Subcutaneous adipose tissue (tissue), 4 donors: ENCODE data around the gene USP37. TPM values are rescaled to one million over a fixed set of nuclear protein-coding genes. Genes with fewer than 3 reads are reported as not detected.

Experiments
- CTCF ChIP-seq: fragments of 450-650 bp; IDR thresholded peaks from one replicate; pipeline ENCODE4 v1.5.1; 2016; ENCODE audit warnings: low read depth, mild to moderate bottlenecking, control low read depth, antibody characterized with exemption, moderate library complexity
- total RNA-seq, 4 donors: library from RNA; depleted of rRNA; stranded (reverse); fragments of >200 nt; gene quantifications; one replicate each; pipeline ENCODE4 v1.1.0, GENCODE V29; 2016

Gene USP37
- total RNA-seq, 4 donors from 2014 or later: 11.2 to 13.4 (median 11.7) TPM

GRCh38 chr2:218516614-218517013, 51.5 kb downstream of the USP37 start:
- no peak for TF ChIP-seq CTCF

- no peak for TF ChIP-seq CTCF
These were observed 54.5 kb downstream of the USP37 start for GRCh38 chr2:218513676-218514075.

GRCh38 chr2:218508299-218508698, 59.9 kb downstream of the USP37 start:
- no peak for TF ChIP-seq CTCF

GRCh38 chr2:218505754-218506371, 62.3 kb downstream of the USP37 start:
- TF ChIP-seq CTCF: no peak

- no peak for TF ChIP-seq CTCF
These were observed 66.5 kb downstream of the USP37 start for GRCh38 chr2:218501665-218502064.

- TF ChIP-seq CTCF: no peak
These were observed 67.6 kb downstream of the USP37 start for GRCh38 chr2:218500501-218501060.

GRCh38 chr2:218485986-218486667, 82.0 kb downstream of the USP37 start:
- TF ChIP-seq CTCF: no peak
